GM12878 (cell line): ENCODE measurements around the gene NOVA1. TPM values are rescaled to one million over a fixed set of nuclear protein-coding genes. Genes with fewer than 3 reads are reported as not detected.

ENCODE experiments used
- ATAC-seq: fragments of 200-7000 bp; cut with Tn5 transposase; 3 replicates; pipeline ENCODE4 v1.9.1; 2020; ENCODE audit warnings: mild to moderate bottlenecking, moderate library complexity
- BruUV-seq: library from RNA; stranded (reverse); fragments of 400-500 nt; replicated peaks from 2 replicates; lab custom pipeline; 2021; lab: Mats Ljungman, UMichigan
- CTCF ChIA-PET: fragments of 300-600 bp; sonication (Branson Sonifier 250); formaldehyde crosslinking; extraction: SDS; loops from one replicate; lab custom pipeline; 2021; ENCODE audit warnings: inconsistent platforms; lab: Yijun Ruan, JAX
- POLR2A ChIA-PET: fragments of 350-600 bp; formaldehyde crosslinking; extraction: SDS; loops from one replicate; lab custom pipeline; 2021; ENCODE audit warnings: inconsistent platforms; lab: Charles Lee
- RAD21 ChIA-PET: fragments of 300-600 bp; sonication (Branson Sonifier 250); formaldehyde crosslinking; loops from one replicate; lab custom pipeline; 2023; ENCODE audit warnings: antibody characterized with exemption; ENCODE audit not compliant: unreplicated experiment; lab: Charles Lee
- SMC1A ChIA-PET: fragments of 300-600 bp; sonication (Branson Sonifier 250); formaldehyde crosslinking; loops from one replicate; lab custom pipeline; 2023; ENCODE audit not compliant: unreplicated experiment, uncharacterized antibody; lab: Charles Lee
- DNase-seq: peaks from one replicate; pipeline ENCODE4 v3.0.0-alpha.2; 2011; ENCODE audit warnings: low read depth, low spot score
- FAIRE-seq: peaks from 3 replicates; lab custom pipeline; 2011; peaks lifted over from hg19 to GRCh38; lab: Jason Lieb, UNC
- H2AFZ ChIP-seq: 2 replicates; pipeline ENCODE4 v1.6.0; 2011; ENCODE audit warnings: low read depth, low read length, control low read depth; ENCODE audit not compliant: control insufficient read depth
- H3K27ac ChIP-seq: 2 replicates; pipeline ENCODE4 v1.5.1; 2011; ENCODE audit warnings: control low read depth; ENCODE audit not compliant: control insufficient read depth, insufficient read depth
- H3K27me3 ChIP-seq, 2 experiments: replicated peaks in 1 of 2; 2 replicates each; pipeline versions ENCODE4 v1.6.0 to v1.6.1; 2011; ENCODE audit warnings: low read length in 1 of 2; ENCODE audit not compliant: control insufficient read depth in 2 of 2, insufficient read depth in 2 of 2
- H3K36me3 ChIP-seq, 2 experiments: 2 replicates each; pipeline ENCODE4 v1.5.1; 2011; ENCODE audit warnings: low read length in 1 of 2; ENCODE audit not compliant: control insufficient read depth in 2 of 2, insufficient read depth in 2 of 2
- H3K4me1 ChIP-seq: 2 replicates; pipeline ENCODE4 v1.6.1; 2011; ENCODE audit warnings: mild to moderate bottlenecking, low read length, moderate library complexity, mixed read lengths; ENCODE audit not compliant: control insufficient read depth, insufficient read depth
- H3K4me2 ChIP-seq: 2 replicates; pipeline ENCODE4 v1.6.0; 2011; ENCODE audit warnings: control low read depth; ENCODE audit not compliant: control insufficient read depth, insufficient read depth
- H3K4me3 ChIP-seq: fragments of 200-600 bp; sonication (generic); 2 replicates; pipeline ENCODE4 v1.5.1; 2016
- H3K79me2 ChIP-seq: 2 replicates; pipeline ENCODE4 v1.6.0; 2011; ENCODE audit warnings: low read length; ENCODE audit not compliant: control insufficient read depth, insufficient read depth
- H3K9ac ChIP-seq: 2 replicates; pipeline ENCODE4 v1.8.0; 2011; ENCODE audit warnings: low read length, control low read depth, mixed read lengths; ENCODE audit not compliant: control insufficient read depth, insufficient read depth
- H3K9me3 ChIP-seq: replicated peaks from 3 replicates; pipeline ENCODE4 v1.5.1; 2011; ENCODE audit warnings: mild to moderate bottlenecking, low read length; ENCODE audit not compliant: control insufficient read depth, insufficient read depth
- H4K20me1 ChIP-seq: 2 replicates; pipeline ENCODE4 v1.6.0; 2011; ENCODE audit not compliant: control insufficient read depth, insufficient read depth
- ATF2 ChIP-seq: IDR thresholded peaks from 2 replicates; pipeline ENCODE4 v1.6.1; 2012; ENCODE audit warnings: low read length, inconsistent platforms
- EZH2 ChIP-seq: IDR thresholded peaks from 2 replicates; pipeline ENCODE4 v1.6.1; 2012; ENCODE audit warnings: low read depth, mild to moderate bottlenecking, control low read depth, inconsistent platforms, low read length, borderline replicate concordance; ENCODE audit not compliant: control insufficient read depth
- FOXM1 ChIP-seq: IDR thresholded peaks from 2 replicates; pipeline ENCODE4 v1.6.1; 2012; ENCODE audit warnings: low read depth, mild to moderate bottlenecking, inconsistent platforms, low read length, moderate library complexity
- HDAC6 ChIP-seq: fragments of 200-600 bp; sonication (generic); IDR thresholded peaks from one replicate; pipeline ENCODE4 v1.8.0; 2017; ENCODE audit warnings: antibody characterized with exemption; ENCODE audit not compliant: unreplicated experiment
- MXI1 ChIP-seq: fragments of 150-350 bp; IDR thresholded peaks from 2 replicates; pipeline ENCODE4 v1.6.1; 2011; ENCODE audit warnings: low read depth, mild to moderate bottlenecking, inconsistent platforms, low read length, improper control_type of control experiment
- MYB ChIP-seq: fragments of 150-350 bp; IDR thresholded peaks from 2 replicates; pipeline ENCODE4 v1.6.1; 2014; ENCODE audit warnings: mild to moderate bottlenecking, low read depth, low read length, borderline replicate concordance
- NFYA ChIP-seq: IDR thresholded peaks from 2 replicates; pipeline ENCODE4 v1.6.1; 2011; ENCODE audit warnings: low read depth, mild to moderate bottlenecking, low read length, improper control_type of control experiment, borderline replicate concordance
- NKRF ChIP-seq: fragments of 450-650 bp; conservative IDR thresholded peaks from 2 replicates; pipeline ENCODE4 v1.6.1; 2017; ENCODE audit warnings: mild to moderate bottlenecking, moderate library complexity
- SPI1 ChIP-seq: IDR thresholded peaks from 2 replicates; pipeline ENCODE4 v1.6.1; 2011; ENCODE audit warnings: low read depth, mild to moderate bottlenecking, low read length, moderate library complexity, borderline replicate concordance; ENCODE audit not compliant: insufficient read depth
- SREBF2 ChIP-seq: IDR thresholded peaks from 2 replicates; pipeline ENCODE4 v1.6.1; 2012; ENCODE audit warnings: mild to moderate bottlenecking, low read length
- USF2 ChIP-seq: IDR thresholded peaks from 2 replicates; pipeline ENCODE4 v1.6.1; 2011; ENCODE audit warnings: low read depth, low read length, improper control_type of control experiment, borderline replicate concordance
- ZNF384 ChIP-seq: IDR thresholded peaks from 2 replicates; pipeline ENCODE4 v1.6.1; 2012; ENCODE audit warnings: low read depth, mild to moderate bottlenecking, low read length, improper control_type of control experiment, borderline replicate concordance
- WGBS: methylation state at CpG from one replicate; pipeline ENCODE4 v1.1.6; 2016; ENCODE audit warnings: low lambda C conversion rate; ENCODE audit not compliant: insufficient replicate concordance, insufficient coverage; ENCODE audit errors: missing lambda C conversion rate; 5-methylcytosine and 5-hydroxymethylcytosine counted together
- in situ Hi-C: fragments of 300-500 bp; cut with MboI; formaldehyde crosslinking; loops from 9 replicates; pipeline ENCODE4 v1.14.3; 2018; ENCODE audit warnings: mixed read lengths
- intact Hi-C: fragments of 100-400 bp; cut with micrococcal nuclease; formaldehyde crosslinking; loops from one replicate; pipeline ENCODE4 v1.14.2; 2022; ENCODE audit not compliant: unreplicated experiment
- polyA plus RNA-seq, 11 experiments: library from polyadenylated mRNA; depleted of rRNA in 4 of 11; unstranded in 6 of 11; stranded (reverse) in 5 of 11; fragments of >200 nt; fragmentation: Nextera tagmentation in 4 of 11; fragmentation: Illumina TruSeq in 1 of 11; extraction: Ambion mirVana in 4 of 11; extraction: Trizol in 1 of 11; gene quantifications; 1 replicate in 1 of 11; 2 replicates in 10 of 11; pipeline versions ENCODE4 v1.2.1 to v1.2.3, GENCODE V29; 2011 to 2016; ENCODE audit warnings: inconsistent platforms in 2 of 11, missing spikeins in 2 of 11, low read depth in 1 of 11
- total RNA-seq, 4 experiments: library from RNA; depleted of rRNA in 3 of 4; stranded (reverse); fragments of >200 nt in 3 of 4; fragmentation: Illumina TruSeq in 1 of 4; extraction: Trizol in 1 of 4; gene quantifications; 2 replicates each; pipeline versions ENCODE4 v1.2.1 to v1.2.3, GENCODE V29; 2013 to 2021
- TF ChIP-seq, protein P1 (sequence below): fragments of 450-650 bp; formaldehyde crosslinking; IDR thresholded peaks from 2 replicates; pipeline ENCODE4 v1.4.0; 2022; ENCODE audit warnings: mild to moderate bottlenecking, moderate library complexity
- TF ChIP-seq, protein P2 (sequence below): IDR thresholded peaks from 2 replicates; pipeline ENCODE4 v1.6.1; 2011; ENCODE audit warnings: borderline replicate concordance, low read depth, mild to moderate bottlenecking, moderate library complexity, mixed read lengths, low read length; ENCODE audit not compliant: insufficient read depth; ENCODE audit errors: extremely low read length

The NOVA1 gene
- total and polyA plus RNA-seq, 10 of the 15 experiments (the other 5 are each of a cell fraction or from before 2014, with no cell fraction given), result 0.05 to 0.41 TPM; not detected in 8

DNA sequence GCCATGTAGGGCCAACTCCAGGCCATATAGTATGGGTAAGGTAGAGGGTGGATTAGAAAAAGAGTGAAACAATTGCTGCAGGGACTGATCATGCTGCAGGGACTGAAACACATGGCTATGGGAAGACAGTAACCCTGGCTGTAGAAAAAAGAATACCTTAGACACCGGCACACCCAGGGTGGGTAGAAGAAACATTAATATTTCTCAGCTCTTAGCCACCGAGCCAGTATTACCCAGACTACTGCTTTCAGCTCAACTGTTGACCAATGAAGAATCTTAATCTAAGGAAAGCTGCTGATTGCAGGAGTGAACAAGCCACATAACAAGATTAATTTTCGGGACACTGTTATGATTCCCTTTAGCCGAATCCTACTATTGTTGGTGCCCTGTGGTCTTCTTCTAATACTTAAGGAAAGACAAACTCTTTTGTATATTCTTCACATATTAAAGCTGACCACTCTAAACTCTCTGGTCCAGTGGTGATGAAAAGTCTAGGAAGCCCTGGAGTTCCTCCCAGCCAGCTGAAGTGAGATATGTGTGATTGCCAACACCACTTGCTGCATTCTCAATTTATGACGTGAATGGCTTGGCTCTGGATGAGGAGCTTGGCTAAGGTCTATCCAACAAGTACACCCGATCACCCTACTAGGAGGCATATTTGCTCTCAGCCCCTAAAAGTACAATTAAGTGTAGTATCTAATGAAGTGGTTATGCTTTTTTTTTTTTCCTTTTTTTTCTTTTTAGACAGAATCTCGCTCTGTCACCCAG, 69.2 kb downstream of the NOVA1 start:
- FAIRE-seq (no peak), ATAC-seq (no peak), DNase-seq (no peak)
- Histone ChIP-seq H2AFZ (no peak overlapping the region), H4K20me1 (no peaks in the 10 kb centered on the region), H3K27ac (no peak overlapping the region), H3K79me2 (no peaks in the 10 kb centered on the region), H3K4me3 (no peak overlapping the region), H3K36me3 (no peaks in the 10 kb centered on the region), H3K9me3 (no peaks in the 10 kb centered on the region), H3K4me1 (no peaks in the 10 kb centered on the region), H3K27me3 (no peaks in the 10 kb centered on the region), H3K4me2 (no peak overlapping the region), H3K9ac (no peak overlapping the region)
- POLR2A ChIA-PET, result no interaction called here
- in situ Hi-C loops, result no loop called here
- 21% methylated on average over 7 of the region's 7 CpGs for WGBS
- SMC1A ChIA-PET, result no interaction called here
- CTCF ChIA-PET, result no interaction called here
- RAD21 ChIA-PET, result interaction anchor here (0.7 kb wide), 1 partner anchor 211 kb away, joined by 3 read pairs; no protein-coding TSS in a partner anchor
- BruUV-seq, result no TSS peak
- intact Hi-C loops, result no loop called here
- no peak for TF ChIP-seq NFYA
- TF ChIP-seq, protein P1, sequence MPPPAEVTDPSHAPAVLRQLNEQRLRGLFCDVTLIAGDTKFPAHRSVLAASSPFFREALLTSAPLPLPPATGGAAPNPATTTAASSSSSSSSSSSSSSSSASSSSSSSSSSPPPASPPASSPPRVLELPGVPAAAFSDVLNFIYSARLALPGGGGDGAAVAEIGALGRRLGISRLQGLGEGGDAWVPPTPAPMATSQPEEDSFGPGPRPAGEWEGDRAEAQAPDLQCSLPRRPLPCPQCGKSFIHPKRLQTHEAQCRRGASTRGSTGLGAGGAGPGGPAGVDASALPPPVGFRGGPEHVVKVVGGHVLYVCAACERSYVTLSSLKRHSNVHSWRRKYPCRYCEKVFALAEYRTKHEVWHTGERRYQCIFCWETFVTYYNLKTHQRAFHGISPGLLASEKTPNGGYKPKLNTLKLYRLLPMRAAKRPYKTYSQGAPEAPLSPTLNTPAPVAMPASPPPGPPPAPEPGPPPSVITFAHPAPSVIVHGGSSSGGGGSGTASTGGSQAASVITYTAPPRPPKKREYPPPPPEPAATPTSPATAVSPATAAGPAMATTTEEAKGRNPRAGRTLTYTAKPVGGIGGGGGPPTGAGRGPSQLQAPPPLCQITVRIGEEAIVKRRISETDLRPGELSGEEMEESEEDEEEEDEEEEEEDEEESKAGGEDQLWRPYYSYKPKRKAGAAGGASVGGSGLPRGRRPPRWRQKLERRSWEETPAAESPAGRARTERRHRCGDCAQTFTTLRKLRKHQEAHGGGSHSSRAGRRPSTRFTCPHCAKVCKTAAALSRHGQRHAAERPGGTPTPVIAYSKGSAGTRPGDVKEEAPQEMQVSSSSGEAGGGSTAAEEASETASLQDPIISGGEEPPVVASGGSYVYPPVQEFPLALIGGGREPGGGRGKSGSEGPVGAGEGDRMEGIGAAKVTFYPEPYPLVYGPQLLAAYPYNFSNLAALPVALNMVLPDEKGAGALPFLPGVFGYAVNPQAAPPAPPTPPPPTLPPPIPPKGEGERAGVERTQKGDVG (CRISPR knock-in tag), result no peak
- TF ChIP-seq SPI1, result no peak
- no peak for TF ChIP-seq ATF2
- no peak for TF ChIP-seq NKRF
- TF ChIP-seq ZNF384, result no peak
- TF ChIP-seq HDAC6, result no peak
- no peak for TF ChIP-seq MXI1
- TF ChIP-seq, protein P2, sequence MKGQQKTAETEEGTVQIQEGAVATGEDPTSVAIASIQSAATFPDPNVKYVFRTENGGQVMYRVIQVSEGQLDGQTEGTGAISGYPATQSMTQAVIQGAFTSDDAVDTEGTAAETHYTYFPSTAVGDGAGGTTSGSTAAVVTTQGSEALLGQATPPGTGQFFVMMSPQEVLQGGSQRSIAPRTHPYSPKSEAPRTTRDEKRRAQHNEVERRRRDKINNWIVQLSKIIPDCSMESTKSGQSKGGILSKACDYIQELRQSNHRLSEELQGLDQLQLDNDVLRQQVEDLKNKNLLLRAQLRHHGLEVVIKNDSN, result no peak
- TF ChIP-seq SREBF2, result no peak
- TF ChIP-seq EZH2, result no peak
- TF ChIP-seq MYB, result no peak
- no peak for TF ChIP-seq FOXM1
- no peak for TF ChIP-seq USF2
